ENCODE measurements around the gene CCDC87.

- no peak for TF ChIP-seq CTCF (IDR thresholded peaks at IDR 0.05)
- no peak for TF ChIP-seq POLR2A (IDR thresholded peaks at IDR 0.05)
Observed at GRCh38 chr11:66563832-66564231, 29.0 kb downstream of the CCDC87 start.
